K562 (cell line): Measurements from ENCODE around the gene EML1. TPM values are rescaled to one million over a fixed set of nuclear protein-coding genes. Genes with fewer than 3 reads are reported as not detected.
A peak's percentile ranks its signal among the peaks of the same experiment; 100 is the strongest.

Experiments used
- TGIF2 ChIP-seq: sonication (generic); formaldehyde crosslinking; IDR thresholded peaks from 2 replicates; pipeline ENCODE4 v1.8.1; 2022; ENCODE audit warnings: mild to moderate bottlenecking, missing genetic modification reagents, moderate library complexity
- ZKSCAN3 ChIP-seq: fragments of 250-450 bp; sonication (Bioruptor Pico); IDR thresholded peaks from 2 replicates; pipeline ENCODE4 v1.4.0; 2020
- ZNF239 ChIP-seq: fragments of 250-450 bp; sonication (Bioruptor Pico); IDR thresholded peaks from 2 replicates; pipeline ENCODE4 v1.4.0; 2020; ENCODE audit warnings: mild to moderate bottlenecking
- polyA plus RNA-seq, 8 experiments: library from polyadenylated mRNA; depleted of rRNA in 4 of 8; stranded (reverse) in 5 of 8; unstranded in 3 of 8; fragments of >200 nt; fragmentation: Nextera tagmentation in 2 of 8; fragmentation: Illumina TruSeq in 1 of 8; extraction: Ambion mirVana in 2 of 8; extraction: Trizol in 1 of 8; gene quantifications; 2 replicates each; pipeline versions ENCODE4 v1.2.1 to v1.2.3, GENCODE V29; 2011 to 2014; ENCODE audit warnings: inconsistent platforms in 1 of 8, missing spikeins in 1 of 8
- total RNA-seq, 7 experiments: library from RNA; depleted of rRNA in 6 of 7; stranded (reverse); fragments of >200 nt in 6 of 7; fragmentation: Illumina TruSeq in 2 of 7; extraction: Trizol in 2 of 7; gene quantifications; 2 replicates each; pipeline versions ENCODE4 v1.2.1 to v1.2.3, GENCODE V29; 2011 to 2021; ENCODE audit warnings: low replicate concordance in 1 of 7
- TF ChIP-seq, protein P1 (sequence below), 2 experiments: fragments of 450-650 bp; formaldehyde crosslinking in 1 of 2; IDR thresholded peaks; 2 replicates each; pipeline versions ENCODE4 v1.4.0 to v1.6.1; 2014 to 2020; ENCODE audit warnings: mild to moderate bottlenecking in 2 of 2, borderline replicate concordance in 1 of 2, low read depth in 1 of 2

The EML1 gene
- total and polyA plus RNA-seq, 9 of the 15 experiments (the other 6 are each of a cell fraction or from before 2014, with no cell fraction given): 0.01 to 0.35 (median 0.07) TPM; not detected in 2

DNA sequence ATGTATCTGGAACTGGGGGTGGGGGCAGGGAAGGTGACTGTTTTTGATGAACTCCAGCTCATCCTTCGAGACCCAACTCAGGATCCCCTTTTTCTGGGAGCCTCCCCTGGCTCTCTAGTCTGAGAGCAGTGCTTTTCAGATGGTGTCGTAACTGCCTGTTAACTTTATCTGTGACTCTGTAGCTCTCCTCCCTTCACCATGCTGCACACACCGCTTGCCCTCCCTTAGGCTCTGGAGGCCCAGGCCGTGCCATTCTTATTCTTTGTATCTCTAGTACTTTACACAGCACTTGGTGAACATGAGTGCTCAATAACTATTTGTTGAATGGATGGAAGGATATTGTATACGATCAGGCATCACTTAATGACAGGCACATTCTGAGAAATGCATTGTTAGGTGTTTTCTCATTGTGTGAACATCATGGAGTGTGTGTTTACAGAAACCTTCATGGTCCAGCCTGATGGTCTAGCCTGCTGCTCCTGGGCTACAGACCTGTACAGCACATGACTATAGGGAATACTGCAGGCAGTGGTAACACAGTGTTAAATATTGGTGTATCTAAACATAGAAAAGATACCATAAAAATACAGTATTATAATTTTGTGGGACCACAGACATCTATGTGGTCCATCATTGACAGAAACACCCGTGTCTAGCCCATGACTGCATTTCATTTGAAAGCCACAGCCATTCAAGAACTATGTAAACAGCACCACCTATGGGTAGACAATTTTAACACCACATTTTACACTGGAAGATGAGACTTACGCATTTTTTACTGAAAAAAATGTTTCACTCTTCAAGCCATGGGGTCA, 91.8 kb downstream of the EML1 start (continued):
- TF ChIP-seq, protein P1, sequence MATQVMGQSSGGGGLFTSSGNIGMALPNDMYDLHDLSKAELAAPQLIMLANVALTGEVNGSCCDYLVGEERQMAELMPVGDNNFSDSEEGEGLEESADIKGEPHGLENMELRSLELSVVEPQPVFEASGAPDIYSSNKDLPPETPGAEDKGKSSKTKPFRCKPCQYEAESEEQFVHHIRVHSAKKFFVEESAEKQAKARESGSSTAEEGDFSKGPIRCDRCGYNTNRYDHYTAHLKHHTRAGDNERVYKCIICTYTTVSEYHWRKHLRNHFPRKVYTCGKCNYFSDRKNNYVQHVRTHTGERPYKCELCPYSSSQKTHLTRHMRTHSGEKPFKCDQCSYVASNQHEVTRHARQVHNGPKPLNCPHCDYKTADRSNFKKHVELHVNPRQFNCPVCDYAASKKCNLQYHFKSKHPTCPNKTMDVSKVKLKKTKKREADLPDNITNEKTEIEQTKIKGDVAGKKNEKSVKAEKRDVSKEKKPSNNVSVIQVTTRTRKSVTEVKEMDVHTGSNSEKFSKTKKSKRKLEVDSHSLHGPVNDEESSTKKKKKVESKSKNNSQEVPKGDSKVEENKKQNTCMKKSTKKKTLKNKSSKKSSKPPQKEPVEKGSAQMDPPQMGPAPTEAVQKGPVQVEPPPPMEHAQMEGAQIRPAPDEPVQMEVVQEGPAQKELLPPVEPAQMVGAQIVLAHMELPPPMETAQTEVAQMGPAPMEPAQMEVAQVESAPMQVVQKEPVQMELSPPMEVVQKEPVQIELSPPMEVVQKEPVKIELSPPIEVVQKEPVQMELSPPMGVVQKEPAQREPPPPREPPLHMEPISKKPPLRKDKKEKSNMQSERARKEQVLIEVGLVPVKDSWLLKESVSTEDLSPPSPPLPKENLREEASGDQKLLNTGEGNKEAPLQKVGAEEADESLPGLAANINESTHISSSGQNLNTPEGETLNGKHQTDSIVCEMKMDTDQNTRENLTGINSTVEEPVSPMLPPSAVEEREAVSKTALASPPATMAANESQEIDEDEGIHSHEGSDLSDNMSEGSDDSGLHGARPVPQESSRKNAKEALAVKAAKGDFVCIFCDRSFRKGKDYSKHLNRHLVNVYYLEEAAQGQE (IDR thresholded peaks at IDR 0.05; ENCODE audit: borderline replicate concordance): 0 out of 2 replicates have a peak, but pooled peaks have one; percentile 31
- TF ChIP-seq, protein P1 (CRISPR knock-in tag; IDR thresholded peaks at IDR 0.05; ENCODE audit: low read depth): no peak
- TF ChIP-seq ZKSCAN3 (CRISPR knock-in tag) (peak; percentile 36; the same call in 1 of the 2 replicates), ZNF239 (CRISPR knock-in tag) (no peak), TGIF2 (CRISPR knock-in tag) (no peak)
